ENCODE data around the gene KCNQ2. TPM values are rescaled to one million over a fixed set of nuclear protein-coding genes. Genes with fewer than 3 reads are reported as not detected.

The KCNQ2 gene
- total and polyA plus RNA-seq, 10 of the 15 experiments (the other 5 are each of a cell fraction or from before 2014, with no cell fraction given): 0.06 to 0.49 (median 0.26) TPM; not detected in 7

DNA sequence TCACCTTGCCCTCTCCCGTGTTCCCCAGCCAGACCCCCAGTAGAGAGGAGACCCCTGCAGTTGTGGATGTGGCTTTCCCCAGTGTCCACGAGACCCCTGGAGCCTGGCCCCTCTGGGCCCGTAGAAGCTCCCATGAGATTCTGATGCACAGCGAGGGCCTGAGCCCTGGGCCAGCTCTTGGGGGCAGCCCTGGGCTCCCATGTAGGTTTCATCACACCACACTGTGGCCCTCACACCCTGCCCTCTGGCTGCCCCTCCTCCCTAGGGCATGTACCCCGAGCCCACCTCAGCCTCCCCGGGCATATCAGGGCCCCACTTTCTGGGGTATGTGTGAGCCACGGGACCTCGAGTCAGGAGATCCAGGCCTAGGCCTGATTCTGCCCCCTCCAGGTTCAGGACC is 104.3 kb downstream of the KCNQ2 start:
- no peaks in the 10 kb centered on the region for H3K9me3 ChIP-seq (replicated peaks; ENCODE audit: control insufficient read depth, insufficient read depth, low read length)
- H2AFZ ChIP-seq (ENCODE audit: control insufficient read depth, low read depth, low read length): no peak overlapping the region
- ChIA-PET SMC1A (ENCODE audit: uncharacterized antibody, unreplicated experiment) (no interaction called here), CTCF (no interaction called here), RAD21 (ENCODE audit: unreplicated experiment) (no interaction called here), POLR2A (no interaction called here)
- H3K79me2 ChIP-seq (ENCODE audit: control insufficient read depth, insufficient read depth, low read length): no peaks in the 10 kb centered on the region
- 21% methylated on average over 8 of the region's 8 CpGs for WGBS (ENCODE audit: insufficient coverage, insufficient replicate concordance, low lambda C conversion rate, missing lambda C conversion rate)
- no peaks in the 10 kb centered on the region for H3K36me3 ChIP-seq (ENCODE audit: control insufficient read depth in 2 of 2, insufficient read depth in 2 of 2, low read length in 1 of 2)
- no TSS peak for BruUV-seq (replicated peaks)
- no peak for DNase-seq (ENCODE audit: low read depth, low spot score)
- no peak for FAIRE-seq
- no peak overlapping the region for H3K9ac ChIP-seq (ENCODE audit: control insufficient read depth, insufficient read depth, low read length)
- H3K27me3 ChIP-seq (replicated peaks in 1 of 2; ENCODE audit: control insufficient read depth in 2 of 2, insufficient read depth in 2 of 2, low read length in 1 of 2): no peaks in the 10 kb centered on the region; a peak in 1 of 4 replicates
- ATAC-seq: no peak
- H3K4me1 ChIP-seq (ENCODE audit: control insufficient read depth, insufficient read depth, low read length): no peaks in the 10 kb centered on the region
- in situ Hi-C loops (cut with MboI) (no loop called here), intact Hi-C loops (cut with micrococcal nuclease; ENCODE audit: unreplicated experiment) (no loop called here)
- no peak overlapping the region for H3K27ac ChIP-seq (ENCODE audit: control insufficient read depth, insufficient read depth)
- no peaks in the 10 kb centered on the region for H4K20me1 ChIP-seq (ENCODE audit: control insufficient read depth, insufficient read depth)
- no peak overlapping the region for H3K4me3 ChIP-seq
- no peak overlapping the region for H3K4me2 ChIP-seq (ENCODE audit: control insufficient read depth, insufficient read depth)
- TF ChIP-seq, protein P1, sequence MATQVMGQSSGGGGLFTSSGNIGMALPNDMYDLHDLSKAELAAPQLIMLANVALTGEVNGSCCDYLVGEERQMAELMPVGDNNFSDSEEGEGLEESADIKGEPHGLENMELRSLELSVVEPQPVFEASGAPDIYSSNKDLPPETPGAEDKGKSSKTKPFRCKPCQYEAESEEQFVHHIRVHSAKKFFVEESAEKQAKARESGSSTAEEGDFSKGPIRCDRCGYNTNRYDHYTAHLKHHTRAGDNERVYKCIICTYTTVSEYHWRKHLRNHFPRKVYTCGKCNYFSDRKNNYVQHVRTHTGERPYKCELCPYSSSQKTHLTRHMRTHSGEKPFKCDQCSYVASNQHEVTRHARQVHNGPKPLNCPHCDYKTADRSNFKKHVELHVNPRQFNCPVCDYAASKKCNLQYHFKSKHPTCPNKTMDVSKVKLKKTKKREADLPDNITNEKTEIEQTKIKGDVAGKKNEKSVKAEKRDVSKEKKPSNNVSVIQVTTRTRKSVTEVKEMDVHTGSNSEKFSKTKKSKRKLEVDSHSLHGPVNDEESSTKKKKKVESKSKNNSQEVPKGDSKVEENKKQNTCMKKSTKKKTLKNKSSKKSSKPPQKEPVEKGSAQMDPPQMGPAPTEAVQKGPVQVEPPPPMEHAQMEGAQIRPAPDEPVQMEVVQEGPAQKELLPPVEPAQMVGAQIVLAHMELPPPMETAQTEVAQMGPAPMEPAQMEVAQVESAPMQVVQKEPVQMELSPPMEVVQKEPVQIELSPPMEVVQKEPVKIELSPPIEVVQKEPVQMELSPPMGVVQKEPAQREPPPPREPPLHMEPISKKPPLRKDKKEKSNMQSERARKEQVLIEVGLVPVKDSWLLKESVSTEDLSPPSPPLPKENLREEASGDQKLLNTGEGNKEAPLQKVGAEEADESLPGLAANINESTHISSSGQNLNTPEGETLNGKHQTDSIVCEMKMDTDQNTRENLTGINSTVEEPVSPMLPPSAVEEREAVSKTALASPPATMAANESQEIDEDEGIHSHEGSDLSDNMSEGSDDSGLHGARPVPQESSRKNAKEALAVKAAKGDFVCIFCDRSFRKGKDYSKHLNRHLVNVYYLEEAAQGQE (IDR thresholded peaks at IDR 0.05; ENCODE audit: low read depth, low read length): no peak
- TF ChIP-seq, protein P2, sequence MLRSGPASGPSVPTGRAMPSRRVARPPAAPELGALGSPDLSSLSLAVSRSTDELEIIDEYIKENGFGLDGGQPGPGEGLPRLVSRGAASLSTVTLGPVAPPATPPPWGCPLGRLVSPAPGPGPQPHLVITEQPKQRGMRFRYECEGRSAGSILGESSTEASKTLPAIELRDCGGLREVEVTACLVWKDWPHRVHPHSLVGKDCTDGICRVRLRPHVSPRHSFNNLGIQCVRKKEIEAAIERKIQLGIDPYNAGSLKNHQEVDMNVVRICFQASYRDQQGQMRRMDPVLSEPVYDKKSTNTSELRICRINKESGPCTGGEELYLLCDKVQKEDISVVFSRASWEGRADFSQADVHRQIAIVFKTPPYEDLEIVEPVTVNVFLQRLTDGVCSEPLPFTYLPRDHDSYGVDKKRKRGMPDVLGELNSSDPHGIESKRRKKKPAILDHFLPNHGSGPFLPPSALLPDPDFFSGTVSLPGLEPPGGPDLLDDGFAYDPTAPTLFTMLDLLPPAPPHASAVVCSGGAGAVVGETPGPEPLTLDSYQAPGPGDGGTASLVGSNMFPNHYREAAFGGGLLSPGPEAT (IDR thresholded peaks at IDR 0.05; ENCODE audit: low read depth): no peak
- no peak for TF ChIP-seq IKZF2 (IDR thresholded peaks at IDR 0.05)
- no peak for TF ChIP-seq ETV6 (conservative IDR thresholded peaks at IDR 0.05 in 1 of 2, IDR thresholded peaks at IDR 0.05 in 1 of 2; ENCODE audit: borderline replicate concordance in 1 of 2, low read depth in 1 of 2)
- no peak for TF ChIP-seq NFYA (IDR thresholded peaks at IDR 0.05; ENCODE audit: borderline replicate concordance, low read depth, low read length)
- no peak for TF ChIP-seq SRF (IDR thresholded peaks at IDR 0.05; ENCODE audit: low read depth in 2 of 2, low read length in 2 of 2)
- no peak for TF ChIP-seq SP1 (IDR thresholded peaks at IDR 0.05; ENCODE audit: low read depth, low read length)
- TF ChIP-seq ZNF622 (IDR thresholded peaks at IDR 0.05): no peak
- TF ChIP-seq, protein P3, sequence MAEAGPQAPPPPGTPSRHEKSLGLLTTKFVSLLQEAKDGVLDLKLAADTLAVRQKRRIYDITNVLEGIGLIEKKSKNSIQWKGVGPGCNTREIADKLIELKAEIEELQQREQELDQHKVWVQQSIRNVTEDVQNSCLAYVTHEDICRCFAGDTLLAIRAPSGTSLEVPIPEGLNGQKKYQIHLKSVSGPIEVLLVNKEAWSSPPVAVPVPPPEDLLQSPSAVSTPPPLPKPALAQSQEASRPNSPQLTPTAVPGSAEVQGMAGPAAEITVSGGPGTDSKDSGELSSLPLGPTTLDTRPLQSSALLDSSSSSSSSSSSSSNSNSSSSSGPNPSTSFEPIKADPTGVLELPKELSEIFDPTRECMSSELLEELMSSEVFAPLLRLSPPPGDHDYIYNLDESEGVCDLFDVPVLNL (IDR thresholded peaks at IDR 0.05; ENCODE audit: low read depth, low read length): no peak
- no peak for TF ChIP-seq SUZ12 (IDR thresholded peaks at IDR 0.05; ENCODE audit: unreplicated experiment)
- no peak for TF ChIP-seq SMAD1 (IDR thresholded peaks at IDR 0.05; ENCODE audit: low read depth, partially characterized antibody)
- no peak for TF ChIP-seq NRF1 (conservative IDR thresholded peaks at IDR 0.05; ENCODE audit: low read depth, low read length)
- TF ChIP-seq, protein P4, sequence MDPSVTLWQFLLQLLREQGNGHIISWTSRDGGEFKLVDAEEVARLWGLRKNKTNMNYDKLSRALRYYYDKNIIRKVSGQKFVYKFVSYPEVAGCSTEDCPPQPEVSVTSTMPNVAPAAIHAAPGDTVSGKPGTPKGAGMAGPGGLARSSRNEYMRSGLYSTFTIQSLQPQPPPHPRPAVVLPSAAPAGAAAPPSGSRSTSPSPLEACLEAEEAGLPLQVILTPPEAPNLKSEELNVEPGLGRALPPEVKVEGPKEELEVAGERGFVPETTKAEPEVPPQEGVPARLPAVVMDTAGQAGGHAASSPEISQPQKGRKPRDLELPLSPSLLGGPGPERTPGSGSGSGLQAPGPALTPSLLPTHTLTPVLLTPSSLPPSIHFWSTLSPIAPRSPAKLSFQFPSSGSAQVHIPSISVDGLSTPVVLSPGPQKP (IDR thresholded peaks at IDR 0.05; ENCODE audit: low read depth, low read length): no peak
- TF ChIP-seq NR2F1 (conservative IDR thresholded peaks at IDR 0.05): no peak
- TF ChIP-seq IRF4 (IDR thresholded peaks at IDR 0.05; ENCODE audit: low read depth, low read length): no peak
- TF ChIP-seq, protein P5, sequence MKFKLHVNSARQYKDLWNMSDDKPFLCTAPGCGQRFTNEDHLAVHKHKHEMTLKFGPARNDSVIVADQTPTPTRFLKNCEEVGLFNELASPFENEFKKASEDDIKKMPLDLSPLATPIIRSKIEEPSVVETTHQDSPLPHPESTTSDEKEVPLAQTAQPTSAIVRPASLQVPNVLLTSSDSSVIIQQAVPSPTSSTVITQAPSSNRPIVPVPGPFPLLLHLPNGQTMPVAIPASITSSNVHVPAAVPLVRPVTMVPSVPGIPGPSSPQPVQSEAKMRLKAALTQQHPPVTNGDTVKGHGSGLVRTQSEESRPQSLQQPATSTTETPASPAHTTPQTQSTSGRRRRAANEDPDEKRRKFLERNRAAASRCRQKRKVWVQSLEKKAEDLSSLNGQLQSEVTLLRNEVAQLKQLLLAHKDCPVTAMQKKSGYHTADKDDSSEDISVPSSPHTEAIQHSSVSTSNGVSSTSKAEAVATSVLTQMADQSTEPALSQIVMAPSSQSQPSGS (IDR thresholded peaks at IDR 0.05; ENCODE audit: low read length): no peak
- no peak for TF ChIP-seq EGR1 (IDR thresholded peaks at IDR 0.05; ENCODE audit: borderline replicate concordance in 1 of 2, low read depth in 2 of 2, low read length in 2 of 2)
